Common myeloid progenitor, CD34-positive (primary cell): ENCODE data around the gene MACROD1.

Experiments
- CTCF ChIA-PET: fragments of 350-600 bp; sonication (Branson Sonifier 250); formaldehyde crosslinking; loops from one replicate; lab custom pipeline; 2021; ENCODE audit warnings: antibody characterized with exemption; lab: Charles Lee
- POLR2A ChIA-PET: fragments of 350-600 bp; sonication (Branson Sonifier 250); formaldehyde crosslinking; loops from one replicate; lab custom pipeline; 2021; ENCODE audit warnings: antibody characterized with exemption; lab: Charles Lee
- DNase-seq, 3 donors: peaks; one replicate each; pipeline versions ENCODE4 v3.0.0 to v3.0.0-alpha.2; 2013
- H3K27ac ChIP-seq, 2 experiments: 1 replicate in 1 of 2; 2 replicates in 1 of 2; pipeline ENCODE4 v1.7.0; 2013; ENCODE audit warnings: inconsistent platforms in 2 of 2, low read length in 2 of 2, mild to moderate bottlenecking in 2 of 2, low read depth in 1 of 2, moderate library complexity in 1 of 2; ENCODE audit not compliant: severe bottlenecking in 2 of 2, insufficient read depth in 1 of 2, poor library complexity in 1 of 2
- H3K27me3 ChIP-seq, 5 experiments: replicated peaks in 2 of 5; 1 replicate in 3 of 5; 2 replicates in 2 of 5; pipeline versions ENCODE4 v1.6.1 to v1.7.0; 2013; ENCODE audit warnings: low read length in 4 of 5, mild to moderate bottlenecking in 2 of 5, moderate library complexity in 2 of 5, inconsistent platforms in 1 of 5; ENCODE audit not compliant: insufficient read depth in 5 of 5, control insufficient read depth in 4 of 5
- H3K36me3 ChIP-seq, 4 experiments: 1 replicate in 2 of 4; 2 replicates in 2 of 4; pipeline versions ENCODE4 v1.6.1 to v1.7.0; 2013; ENCODE audit warnings: low read length in 3 of 4, control low read depth in 1 of 4, mild to moderate bottlenecking in 1 of 4; ENCODE audit not compliant: control insufficient read depth in 4 of 4, insufficient read depth in 4 of 4
- H3K4me1 ChIP-seq, 4 experiments: 1 replicate in 3 of 4; 2 replicates in 1 of 4; pipeline versions ENCODE4 v1.6.1 to v1.7.1; 2013; ENCODE audit warnings: low read length in 3 of 4, mild to moderate bottlenecking in 3 of 4, control low read depth in 1 of 4, inconsistent platforms in 1 of 4, moderate library complexity in 1 of 4; ENCODE audit not compliant: control insufficient read depth in 4 of 4, insufficient read depth in 4 of 4; ENCODE audit errors: control extremely low read depth in 1 of 4
- H3K4me3 ChIP-seq, 7 experiments: 1 replicate in 4 of 7; 2 replicates in 3 of 7; pipeline versions ENCODE4 v1.5.1 to v1.7.0; 2013; ENCODE audit warnings: mild to moderate bottlenecking in 7 of 7, low read length in 6 of 7, moderate library complexity in 6 of 7, inconsistent platforms in 2 of 7, low read depth in 2 of 7, control low read depth in 1 of 7; ENCODE audit not compliant: insufficient read depth in 4 of 7, control insufficient read depth in 1 of 7; ENCODE audit errors: extremely low read depth in 1 of 7
- H3K9me3 ChIP-seq, 5 experiments: 1 replicate in 4 of 5; 2 replicates in 1 of 5; pipeline versions ENCODE4 v1.6.1 to v1.7.1; 2013; ENCODE audit warnings: low read length in 4 of 5, mild to moderate bottlenecking in 2 of 5, inconsistent platforms in 1 of 5, low read depth in 1 of 5, moderate library complexity in 1 of 5; ENCODE audit not compliant: control insufficient read depth in 4 of 5, insufficient read depth in 2 of 5; ENCODE audit errors: control extremely low read depth in 1 of 5
- WGBS: methylation state at CpG from one replicate; pipeline ENCODE4 v1.1.5; 2013; ENCODE audit not compliant: insufficient coverage; 5-methylcytosine and 5-hydroxymethylcytosine counted together

MACROD1 gene

DNA sequence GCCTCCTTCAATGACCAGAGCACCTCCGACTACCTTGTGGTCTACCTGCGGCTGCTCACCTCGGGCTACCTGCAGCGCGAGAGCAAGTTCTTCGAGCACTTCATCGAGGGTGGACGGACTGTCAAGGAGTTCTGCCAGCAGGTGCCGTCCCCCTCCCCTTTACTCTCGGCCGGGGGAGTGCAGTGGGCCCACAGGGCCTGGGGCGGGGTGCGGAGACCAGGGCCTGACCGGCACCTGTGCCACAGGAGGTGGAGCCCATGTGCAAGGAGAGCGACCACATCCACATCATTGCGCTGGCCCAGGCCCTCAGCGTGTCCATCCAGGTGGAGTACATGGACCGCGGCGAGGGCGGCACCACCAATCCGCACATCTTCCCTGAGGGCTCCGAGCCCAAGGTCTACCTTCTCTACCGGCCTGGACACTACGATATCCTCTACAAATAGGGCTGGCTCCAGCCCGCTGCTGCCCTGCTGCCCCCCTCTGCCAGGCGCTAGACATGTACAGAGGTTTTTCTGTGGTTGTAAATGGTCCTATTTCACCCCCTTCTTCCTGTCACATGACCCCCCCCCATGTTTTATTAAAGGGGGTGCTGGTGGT lies 168.7 kb downstream of the MACROD1 start:
- Histone ChIP-seq H3K4me3 (no peak overlapping the region), H3K9me3 (no peaks in the 10 kb centered on the region), H3K4me1 (peaks cover 0 to 42% (median 33%) of the 10 kb centered on the region in 4 experiments), H3K27ac (no peak overlapping the region), H3K36me3 (peaks cover 8 to 43% (median 32%) of the 10 kb centered on the region in 4 experiments), H3K27me3 (peaks cover 0 to 39% (median 0%) of the 10 kb centered on the region in 5 experiments)
- ChIA-PET CTCF (interaction anchor here (0.9 to 6.8 kb wide), 2 partner anchors 38 to 153 kb away, joined by 3 to 130 read pairs; no protein-coding TSS in a partner anchor), POLR2A (no interaction called here)
- 99% methylated on average over 22 of the region's 27 CpGs for WGBS
- DNase-seq, result no peak

DNA sequence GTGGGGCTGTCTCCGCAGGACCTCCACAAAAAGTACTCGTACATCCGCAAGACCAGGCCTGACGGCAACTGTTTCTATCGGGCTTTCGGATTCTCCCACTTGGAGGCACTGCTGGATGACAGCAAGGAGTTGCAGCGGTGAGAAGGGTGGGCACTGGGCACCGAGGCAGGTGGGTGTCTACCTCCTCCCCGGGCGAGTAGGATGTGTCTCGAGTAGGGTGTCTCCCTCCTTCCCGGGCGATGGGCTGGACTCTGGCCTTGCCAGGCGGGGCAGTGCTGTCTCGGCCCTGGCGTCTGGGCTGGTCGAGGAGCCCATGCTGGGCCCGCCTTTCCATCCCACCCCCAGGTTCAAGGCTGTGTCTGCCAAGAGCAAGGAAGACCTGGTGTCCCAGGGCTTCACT lies 169.4 kb downstream of the MACROD1 start:
- Histone ChIP-seq H3K4me1 (peaks cover 0 to 35% (median 26%) of the 10 kb centered on the region in 4 experiments), H3K4me3 (no peak overlapping the region), H3K36me3 (peaks cover 8 to 46% (median 34%) of the 10 kb centered on the region in 4 experiments), H3K9me3 (no peaks in the 10 kb centered on the region), H3K27me3 (peaks cover 0 to 34% (median 0%) of the 10 kb centered on the region in 5 experiments), H3K27ac (no peak overlapping the region)
- POLR2A ChIA-PET, result no interaction called here
- WGBS, result 97% methylated on average over 15 of the region's 18 CpGs
- CTCF ChIA-PET, result interaction anchor here (0.9 kb wide), 1 partner anchor 151 kb away, joined by 3 read pairs; no protein-coding TSS in a partner anchor
- no peak for DNase-seq

DNA sequence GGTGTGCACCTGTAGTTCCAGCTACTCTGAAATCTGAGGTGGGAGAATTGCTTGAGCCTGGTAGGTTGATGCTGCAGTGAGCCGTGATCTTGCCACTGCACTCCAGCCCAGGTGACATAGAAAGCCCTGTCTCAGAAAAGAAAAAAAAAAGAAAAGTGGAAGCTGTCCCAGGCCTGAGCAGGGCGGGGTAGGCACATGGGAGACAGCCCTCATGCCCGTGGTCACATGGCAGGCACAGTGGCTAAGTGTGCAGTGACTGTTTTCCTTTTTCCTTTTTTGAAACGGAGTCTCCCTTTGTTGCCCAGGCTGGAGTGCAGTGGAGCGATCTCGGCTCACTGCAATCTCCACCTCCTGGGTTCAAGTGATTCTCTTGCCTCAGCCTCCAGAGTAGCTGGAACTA lies 171.9 kb downstream of the MACROD1 start:
- Histone ChIP-seq H3K4me3 (no peak overlapping the region), H3K27ac (no peak overlapping the region), H3K36me3 (peaks cover 8 to 62% (median 44%) of the 10 kb centered on the region in 4 experiments), H3K9me3 (no peaks in the 10 kb centered on the region), H3K27me3 (peaks cover 0 to 12% (median 0%) of the 10 kb centered on the region in 5 experiments), H3K4me1 (peaks cover 0 to 12% (median 7%) of the 10 kb centered on the region in 4 experiments)
- no peak for DNase-seq
- ChIA-PET CTCF (interaction anchor here (0.6 to 1.3 kb wide), 3 partner anchors 65 to 1325 kb away, joined by 3 to 5 read pairs (median 4); no protein-coding TSS in a partner anchor), POLR2A (no interaction called here)
- WGBS, result 81% methylated on average over 3 of the region's 6 CpGs

DNA sequence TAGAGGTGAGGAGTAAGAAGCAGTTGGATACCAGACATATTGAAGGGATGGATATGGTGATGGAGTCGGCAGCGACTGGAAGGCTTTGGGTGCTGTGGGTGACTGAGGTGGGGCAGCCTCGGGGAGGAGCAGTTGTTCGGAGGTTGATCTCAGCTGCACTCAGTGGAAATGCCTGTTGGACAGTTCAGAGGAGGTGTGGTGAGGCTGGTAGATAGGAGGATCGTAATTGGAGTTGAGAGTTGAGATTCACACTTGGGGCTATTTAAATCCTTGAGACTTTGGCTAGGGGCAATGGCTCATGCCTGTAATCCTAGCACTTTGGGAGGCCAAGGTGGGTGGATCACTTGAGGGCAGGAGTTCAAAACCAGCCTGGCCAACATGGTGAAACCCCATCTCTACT lies 172.8 kb downstream of the MACROD1 start:
- H3K27me3 ChIP-seq, result peaks cover 0 to 4% (median 0%) of the 10 kb centered on the region in 5 experiments
- DNase-seq, result no peak
- no peak overlapping the region for H3K27ac ChIP-seq
- H3K36me3 ChIP-seq, result peaks cover 8 to 68% (median 46%) of the 10 kb centered on the region in 4 experiments
- H3K4me3 ChIP-seq, result no peak overlapping the region
- 97% methylated on average over 5 of the region's 5 CpGs for WGBS
- H3K9me3 ChIP-seq, result no peaks in the 10 kb centered on the region
- CTCF ChIA-PET, result no interaction called here
- POLR2A ChIA-PET, result no interaction called here
- H3K4me1 ChIP-seq, result peaks cover 0 to 4% (median 2%) of the 10 kb centered on the region in 4 experiments

DNA sequence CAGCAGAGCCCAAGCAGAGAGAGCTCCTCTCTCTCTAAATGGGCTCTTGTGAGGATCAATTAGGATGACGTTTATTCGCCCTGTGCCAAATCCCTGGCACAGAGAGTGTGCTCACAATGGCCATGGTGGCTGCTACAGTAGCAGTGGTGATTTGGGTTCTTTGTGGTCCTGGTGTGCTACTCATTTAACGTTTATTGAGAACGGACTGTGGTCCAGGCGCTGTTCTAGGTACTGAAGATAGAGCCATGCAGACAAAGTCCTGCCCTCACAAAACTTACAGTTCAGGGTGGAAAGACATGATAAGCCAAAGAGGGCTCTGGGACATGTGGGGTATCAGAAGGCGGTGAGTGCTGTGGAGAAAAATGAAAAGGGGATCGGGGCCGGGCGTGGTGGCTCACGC lies 174.4 kb downstream of the MACROD1 start:
- Histone ChIP-seq H3K9me3 (no peaks in the 10 kb centered on the region), H3K27ac (no peak overlapping the region), H3K4me1 (peaks cover 0 to 12% (median 10%) of the 10 kb centered on the region in 4 experiments), H3K27me3 (no peaks in the 10 kb centered on the region), H3K4me3 (no peak overlapping the region), H3K36me3 (peaks cover 5 to 53% (median 33%) of the 10 kb centered on the region in 4 experiments)
- no peak for DNase-seq
- ChIA-PET POLR2A (no interaction called here), CTCF (interaction anchor here (5.5 kb wide), 1 partner anchor 9 kb away, joined by 32 read pairs; no protein-coding TSS in a partner anchor)
- WGBS, result 94% methylated on average over 9 of the region's 10 CpGs

DNA sequence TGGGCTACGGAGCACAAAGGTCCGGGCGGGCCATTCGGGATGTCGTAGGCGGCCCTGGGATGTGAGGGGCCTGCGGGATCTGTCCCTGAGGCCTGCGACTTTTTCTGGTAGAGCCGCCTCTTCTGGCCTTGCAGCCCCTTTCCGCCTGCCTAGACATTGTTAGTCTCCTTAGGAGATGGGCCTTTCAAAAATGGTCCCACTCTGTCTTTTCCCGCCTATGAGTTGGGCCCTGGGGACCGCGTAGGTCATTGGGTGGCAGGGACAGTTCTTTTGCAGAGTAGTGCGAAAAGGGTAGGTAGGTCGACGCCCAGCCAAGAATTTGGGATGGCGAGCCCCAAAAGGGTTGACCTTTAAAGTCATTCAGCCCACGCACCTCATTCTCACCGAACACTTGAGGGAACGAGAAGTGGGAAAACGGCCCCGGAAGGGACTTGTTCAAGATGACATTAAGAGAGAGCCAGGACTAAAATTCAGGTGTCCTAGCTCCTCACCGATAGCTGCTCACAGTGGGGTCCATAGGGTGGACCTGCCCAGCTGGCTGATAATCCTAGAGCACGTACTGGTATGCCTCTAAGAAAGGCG lies 178.9 kb downstream of the MACROD1 start:
- DNase-seq, result no peak
- ChIA-PET CTCF (interaction anchor here (2.2 to 5.5 kb wide), 2 partner anchors 14 to 162 kb away, joined by 6 to 32 read pairs; no protein-coding TSS in a partner anchor), POLR2A (no interaction called here)
- peak overlapping the region; percentile 61 to 90 for H3K27ac ChIP-seq
- WGBS, result 55% methylated on average over 25 of the region's 25 CpGs
- H3K9me3 ChIP-seq, result no peaks in the 10 kb centered on the region
- peak overlapping the region; percentile 56 to 95 (median 86) for H3K4me3 ChIP-seq
- peaks cover 0 to 28% (median 19%) of the 10 kb centered on the region in 4 experiments for H3K36me3 ChIP-seq
- peaks cover 0 to 33% (median 28%) of the 10 kb centered on the region in 4 experiments for H3K4me1 ChIP-seq
- no peaks in the 10 kb centered on the region for H3K27me3 ChIP-seq
